Measurements from ENCODE around the gene DCBLD1.

DNA sequence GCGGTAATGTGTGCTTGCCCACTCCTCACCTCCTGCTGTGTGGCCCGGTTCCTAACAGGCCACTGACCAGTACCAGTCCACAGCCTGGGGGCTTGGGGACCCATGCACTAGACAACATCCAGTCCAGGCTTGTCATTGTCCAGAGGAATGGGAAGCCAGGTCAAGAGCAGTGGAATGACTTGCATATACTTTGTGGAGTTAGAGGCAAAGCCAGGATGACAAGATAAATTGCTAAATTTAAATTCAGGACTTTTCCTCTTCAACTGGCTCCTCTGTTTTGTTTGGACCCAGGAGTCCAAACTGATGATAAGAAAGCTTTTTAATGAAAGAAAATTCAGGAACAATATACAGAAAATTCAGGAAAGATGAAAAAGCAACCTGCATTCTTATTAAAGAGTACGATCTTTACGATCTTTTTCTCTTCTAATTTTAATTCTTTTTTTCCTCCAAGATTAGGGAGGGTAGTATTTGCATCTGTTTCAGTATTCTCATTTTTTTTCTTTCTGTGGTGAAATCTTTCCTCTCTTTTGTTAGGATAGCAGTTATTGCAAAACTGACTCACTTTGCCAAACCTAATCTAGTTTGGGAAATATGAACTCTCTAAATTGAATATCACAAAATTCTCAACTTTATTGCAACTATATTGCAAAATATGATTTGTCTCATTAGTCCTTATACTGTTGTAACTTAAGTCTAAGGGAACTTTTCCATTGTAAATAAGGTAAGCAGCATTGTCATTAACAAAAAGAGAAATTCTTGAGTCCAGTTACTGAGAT lies 48.2 kb downstream of the DCBLD1 start:
- TF ChIP-seq, protein P1, sequence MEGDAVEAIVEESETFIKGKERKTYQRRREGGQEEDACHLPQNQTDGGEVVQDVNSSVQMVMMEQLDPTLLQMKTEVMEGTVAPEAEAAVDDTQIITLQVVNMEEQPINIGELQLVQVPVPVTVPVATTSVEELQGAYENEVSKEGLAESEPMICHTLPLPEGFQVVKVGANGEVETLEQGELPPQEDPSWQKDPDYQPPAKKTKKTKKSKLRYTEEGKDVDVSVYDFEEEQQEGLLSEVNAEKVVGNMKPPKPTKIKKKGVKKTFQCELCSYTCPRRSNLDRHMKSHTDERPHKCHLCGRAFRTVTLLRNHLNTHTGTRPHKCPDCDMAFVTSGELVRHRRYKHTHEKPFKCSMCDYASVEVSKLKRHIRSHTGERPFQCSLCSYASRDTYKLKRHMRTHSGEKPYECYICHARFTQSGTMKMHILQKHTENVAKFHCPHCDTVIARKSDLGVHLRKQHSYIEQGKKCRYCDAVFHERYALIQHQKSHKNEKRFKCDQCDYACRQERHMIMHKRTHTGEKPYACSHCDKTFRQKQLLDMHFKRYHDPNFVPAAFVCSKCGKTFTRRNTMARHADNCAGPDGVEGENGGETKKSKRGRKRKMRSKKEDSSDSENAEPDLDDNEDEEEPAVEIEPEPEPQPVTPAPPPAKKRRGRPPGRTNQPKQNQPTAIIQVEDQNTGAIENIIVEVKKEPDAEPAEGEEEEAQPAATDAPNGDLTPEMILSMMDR (IDR thresholded peaks at IDR 0.05), result no peak
- no peak for TF ChIP-seq POLR2A (IDR thresholded peaks at IDR 0.05)
